ENCODE measurements around the gene CNTNAP2.

DNA sequence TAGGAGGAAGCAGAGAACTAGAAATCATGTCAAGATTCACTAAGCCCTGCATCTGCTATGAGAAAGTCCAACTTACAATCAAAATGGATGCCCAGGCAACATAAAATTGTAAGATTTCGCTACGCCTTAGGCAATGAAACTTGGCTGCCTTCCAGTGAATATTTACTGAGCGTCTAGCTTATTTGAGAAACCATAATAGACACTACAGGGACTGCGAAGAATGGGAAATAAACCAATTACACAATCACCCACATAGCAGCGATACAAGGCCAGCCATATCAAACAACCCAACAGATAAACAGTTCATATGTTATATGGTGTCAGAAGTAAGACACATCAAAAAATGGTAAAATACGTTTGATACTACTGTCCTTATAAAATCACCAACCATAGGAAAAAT lies 1928.9 kb downstream of the CNTNAP2 start:
- TF ChIP-seq CTCF (IDR thresholded peaks at IDR 0.05) (no peak), POLR2A (IDR thresholded peaks at IDR 0.05) (no peak)

All from stomach (tissue), 4 donors.